Neural progenitor cell (in vitro differentiated cells): ENCODE measurements around the gene RUFY1. TPM values are rescaled to one million over a fixed set of nuclear protein-coding genes. Genes with fewer than 3 reads are reported as not detected.

ENCODE experiments used
- DNase-seq: peaks from one replicate; pipeline ENCODE4 v3.0.0-alpha.2; 2016; ENCODE audit warnings: low spot score
- H2AFZ ChIP-seq: fragments of 200-600 bp; sonication (generic); replicated peaks from 2 replicates; pipeline ENCODE4 v1.6.1; 2016; ENCODE audit warnings: antibody characterized with exemption
- H3F3A ChIP-seq: fragments of 200-600 bp; sonication (generic); 2 replicates; pipeline ENCODE4 v1.6.1; 2016; ENCODE audit warnings: antibody characterized with exemption, low read depth
- H3K27ac ChIP-seq: fragments of 200-600 bp; sonication (generic); 2 replicates; pipeline ENCODE4 v1.5.1; 2016; ENCODE audit warnings: mild to moderate bottlenecking
- H3K27me3 ChIP-seq: fragments of 200-600 bp; sonication (generic); 2 replicates; pipeline ENCODE4 v1.6.1; 2016; ENCODE audit warnings: mild to moderate bottlenecking, moderate library complexity
- H3K36me3 ChIP-seq: fragments of 200-600 bp; sonication (generic); 2 replicates; pipeline ENCODE4 v1.5.1; 2016
- H3K4me1 ChIP-seq: fragments of 200-600 bp; sonication (generic); 2 replicates; pipeline ENCODE4 v1.6.1; 2016; ENCODE audit warnings: mixed run types
- H3K4me2 ChIP-seq: fragments of 200-600 bp; sonication (generic); 2 replicates; pipeline ENCODE4 v1.6.1; 2016
- H3K4me3 ChIP-seq: fragments of 200-600 bp; sonication (generic); 2 replicates; pipeline ENCODE4 v1.5.1; 2016
- H3K79me2 ChIP-seq: fragments of 200-600 bp; sonication (generic); 2 replicates; pipeline ENCODE4 v1.6.1; 2016; ENCODE audit warnings: low read depth
- H3K9ac ChIP-seq: fragments of 200-600 bp; sonication (generic); 2 replicates; pipeline ENCODE4 v1.6.1; 2016
- H3K9me3 ChIP-seq: fragments of 200-600 bp; sonication (generic); 2 replicates; pipeline ENCODE4 v1.5.1; 2016; ENCODE audit warnings: low read depth
- H4K20me1 ChIP-seq: fragments of 200-600 bp; sonication (generic); 2 replicates; pipeline ENCODE4 v1.6.1; 2016; ENCODE audit warnings: low read depth
- H3K27ac Mint-ChIP-seq: 3 replicates; pipeline ENCODE4 v1.8.0; 2021; ENCODE audit warnings: mixed read lengths
- H3K27me3 Mint-ChIP-seq: 2 replicates; pipeline ENCODE4 v1.8.0; 2022; ENCODE audit warnings: low read depth, mild to moderate bottlenecking, inconsistent platforms, moderate library complexity, mixed read lengths; ENCODE audit not compliant: insufficient read depth
- H3K36me3 Mint-ChIP-seq: 3 replicates; pipeline ENCODE4 v1.8.0; 2021; ENCODE audit warnings: mixed read lengths
- H3K4me1 Mint-ChIP-seq: 3 replicates; pipeline ENCODE4 v1.8.0; 2021; ENCODE audit warnings: mixed read lengths
- H3K4me3 Mint-ChIP-seq: 3 replicates; pipeline ENCODE4 v1.8.0; 2021; ENCODE audit warnings: mild to moderate bottlenecking, moderate library complexity, mixed read lengths
- H3K9me3 Mint-ChIP-seq: 3 replicates; pipeline ENCODE4 v1.8.0; 2020; ENCODE audit warnings: mixed read lengths
- CTCF ChIP-seq: fragments of 200-600 bp; sonication (generic); IDR thresholded peaks from 2 replicates; pipeline ENCODE4 v1.5.1; 2017; ENCODE audit warnings: antibody characterized with exemption, mild to moderate bottlenecking
- EZH2 ChIP-seq: fragments of 200-600 bp; sonication (generic); IDR thresholded peaks from 2 replicates; pipeline ENCODE4 v1.6.1; 2017; ENCODE audit warnings: antibody characterized with exemption, mild to moderate bottlenecking, moderate library complexity
- EZH2phosphoT487 ChIP-seq: fragments of 200-600 bp; sonication (generic); IDR thresholded peaks from 2 replicates; pipeline ENCODE4 v1.6.1; 2017; ENCODE audit warnings: antibody characterized with exemption
- total RNA-seq: library from RNA; depleted of rRNA; stranded (reverse); fragments of >200 nt; gene quantifications from 2 replicates; pipeline ENCODE4 v1.2.3, GENCODE V29; 2015; ENCODE audit warnings: low replicate concordance

Gene RUFY1
- total RNA-seq, 1 donor from 2014 or later: 45.8 TPM

- Histone ChIP-seq H3F3A (peaks cover 52% of the 10 kb centered on the region), H3K27ac (peak overlapping the region; percentile 31), H3K4me1 (no peaks in the 10 kb centered on the region), H3K4me2 (no peak overlapping the region), H3K36me3 (no peaks in the 10 kb centered on the region), H3K27me3 (no peaks in the 10 kb centered on the region), H3K79me2 (no peaks in the 10 kb centered on the region), H3K9me3 (no peaks in the 10 kb centered on the region), H4K20me1 (peaks cover 55% of the 10 kb centered on the region), H3K4me3 (no peak overlapping the region), H3K9ac (no peak overlapping the region), H2AFZ (no peak overlapping the region)
- Mint-ChIP-seq H3K4me1 (peaks cover 6% of the 10 kb centered on the region), H3K27me3 (peaks cover 10% of the 10 kb centered on the region), H3K4me3 (no peak overlapping the region), H3K27ac (peak overlapping the region; percentile 29), H3K9me3 (no peaks in the 10 kb centered on the region), H3K36me3 (peaks cover 28% of the 10 kb centered on the region)
- no peak for TF ChIP-seq EZH2phosphoT487
- TF ChIP-seq EZH2: no peak
- no peak for TF ChIP-seq CTCF
- no peak for DNase-seq
Observed at GRCh38 chr5:179606910-179607159, 56.5 kb downstream of the RUFY1 start.

GRCh38 chr5:179607160-179607931, 57.0 kb downstream of the RUFY1 start:
- no peak for DNase-seq
- TF ChIP-seq CTCF: no peak
- TF ChIP-seq EZH2: no peak
- no peak for TF ChIP-seq EZH2phosphoT487
- Mint-ChIP-seq H3K4me3 (no peak overlapping the region), H3K27me3 (peaks cover 12% of the 10 kb centered on the region), H3K9me3 (no peaks in the 10 kb centered on the region), H3K36me3 (peaks cover 29% of the 10 kb centered on the region), H3K4me1 (peaks cover 7% of the 10 kb centered on the region), H3K27ac (peak overlapping the region; percentile 42)
- no peak overlapping the region for H3K4me2 ChIP-seq
- H3F3A ChIP-seq: peaks cover 55% of the 10 kb centered on the region
- peaks cover 57% of the 10 kb centered on the region for H4K20me1 ChIP-seq
- H3K4me3 ChIP-seq: no peak overlapping the region
- no peaks in the 10 kb centered on the region for H3K9me3 ChIP-seq
- H3K27ac ChIP-seq: peak overlapping the region; percentile 31
- no peaks in the 10 kb centered on the region for H3K36me3 ChIP-seq
- H2AFZ ChIP-seq: no peak overlapping the region
- no peaks in the 10 kb centered on the region for H3K27me3 ChIP-seq
- H3K4me1 ChIP-seq: no peaks in the 10 kb centered on the region
- no peaks in the 10 kb centered on the region for H3K79me2 ChIP-seq
- no peak overlapping the region for H3K9ac ChIP-seq

GRCh38 chr5:179608131-179608581, 57.8 kb downstream of the RUFY1 start:
- peak overlapping the region; percentile 74 for H3K27ac ChIP-seq
- Mint-ChIP-seq H3K9me3 (no peaks in the 10 kb centered on the region), H3K4me3 (no peak overlapping the region), H3K27ac (no peak overlapping the region), H3K4me1 (peaks cover 13% of the 10 kb centered on the region), H3K27me3 (peaks cover 15% of the 10 kb centered on the region), H3K36me3 (peaks cover 33% of the 10 kb centered on the region)
- peaks cover 63% of the 10 kb centered on the region for H4K20me1 ChIP-seq
- no peak overlapping the region for H3K4me3 ChIP-seq
- H3F3A ChIP-seq: peaks cover 63% of the 10 kb centered on the region
- no peaks in the 10 kb centered on the region for H3K4me1 ChIP-seq
- TF ChIP-seq EZH2: no peak
- no peak for TF ChIP-seq CTCF
- no peak for TF ChIP-seq EZH2phosphoT487
- peaks cover under 1% of the 10 kb centered on the region for H3K79me2 ChIP-seq
- no peak overlapping the region for H3K9ac ChIP-seq
- H2AFZ ChIP-seq: no peak overlapping the region
- no peak overlapping the region for H3K4me2 ChIP-seq
- H3K27me3 ChIP-seq: no peaks in the 10 kb centered on the region
- no peak for DNase-seq
- no peaks in the 10 kb centered on the region for H3K9me3 ChIP-seq
- H3K36me3 ChIP-seq: no peaks in the 10 kb centered on the region
